GM12875 (cell line): ENCODE results near the gene CCDC197.

Experiments
- H3K4me3 ChIP-seq: one replicate; pipeline ENCODE4 v1.5.1; 2011; ENCODE audit warnings: low read depth, low read length, control low read depth
- CTCF ChIP-seq: IDR thresholded peaks from 2 replicates; pipeline ENCODE4 v1.5.1; 2011; ENCODE audit warnings: low read depth, mild to moderate bottlenecking, control low read depth, inconsistent platforms, low read length, moderate library complexity, borderline replicate concordance; ENCODE audit not compliant: insufficient read depth

The CCDC197 gene

GRCh38 chr14:94025720-94026119 lies 28.6 kb downstream of the CCDC197 start:
- TF ChIP-seq CTCF: no peak
- H3K4me3 ChIP-seq: no peak overlapping the region

- H3K4me3 ChIP-seq: peak within 1 kb of the TSS; percentile 50
- no peak for TF ChIP-seq CTCF
Observed at GRCh38 chr14:94026173-94026888, 29.2 kb downstream of the CCDC197 start, which contains the start of gene OTUB2. OTUB2 (plus strand) TSS chr14:94026340; CDS start chr14:94026538, 198 bp downstream.

GRCh38 chr14:94026889-94027469 lies 29.9 kb downstream of the CCDC197 start:
- no peak for TF ChIP-seq CTCF
- no peak overlapping the region for H3K4me3 ChIP-seq

- no peak for TF ChIP-seq CTCF
- no peak overlapping the region for H3K4me3 ChIP-seq
Observed at GRCh38 chr14:94027566-94028449, 30.7 kb downstream of the CCDC197 start.

GRCh38 chr14:94028450-94028826 lies 31.3 kb downstream of the CCDC197 start:
- peak; percentile 15; the same call in 1 of the 2 replicates for TF ChIP-seq CTCF

GRCh38 chr14:94029265-94029664 lies 32.2 kb downstream of the CCDC197 start:
- no peak for TF ChIP-seq CTCF
- H3K4me3 ChIP-seq: no peak overlapping the region

More at GRCh38 chr14:94028450-94028826, 31.3 kb downstream of the CCDC197 start:
- H3K4me3 ChIP-seq: no peak overlapping the region
